ENCODE results near the gene SS18L1. TPM values are rescaled to one million over a fixed set of nuclear protein-coding genes. Genes with fewer than 3 reads are reported as not detected.
A peak's percentile ranks its signal among the peaks of the same experiment; 100 is the strongest.

Gene SS18L1
- total RNA-seq, 1 experiment from 2014 or later: 5.8 TPM

- no peak for DNase-seq
Observed at GRCh38 chr20:62132421-62132820, 11.1 kb upstream of the SS18L1 start.

GRCh38 chr20:62133051-62133845, 10.3 kb upstream of the SS18L1 start:
- Histone ChIP-seq H3K27me3 (no peaks in the 10 kb centered on the region), H3K4me3 (no peak overlapping the region), H3K9me3 (no peaks in the 10 kb centered on the region), H3K36me3 (peaks cover 91% of the 10 kb centered on the region)
- DNase-seq: no peak

More at GRCh38 chr20:62132421-62132820, 11.1 kb upstream of the SS18L1 start:
- Histone ChIP-seq H3K9me3 (no peaks in the 10 kb centered on the region), H3K4me3 (no peak overlapping the region), H3K36me3 (peaks cover 91% of the 10 kb centered on the region), H3K27me3 (no peaks in the 10 kb centered on the region)

GRCh38 chr20:62133864-62134263, 9.7 kb upstream of the SS18L1 start:
- no peaks in the 10 kb centered on the region for H3K27me3 ChIP-seq
- H3K36me3 ChIP-seq: peaks cover 91% of the 10 kb centered on the region
- H3K4me3 ChIP-seq: no peak overlapping the region
- DNase-seq: no peak
- H3K9me3 ChIP-seq: no peaks in the 10 kb centered on the region

GRCh38 chr20:62134735-62135231, 8.8 kb upstream of the SS18L1 start:
- no peak overlapping the region for H3K4me3 ChIP-seq
- peaks cover 91% of the 10 kb centered on the region for H3K36me3 ChIP-seq
- no peaks in the 10 kb centered on the region for H3K27me3 ChIP-seq
- no peaks in the 10 kb centered on the region for H3K9me3 ChIP-seq
- peak; percentile 54 for DNase-seq

- DNase-seq: no peak
- H3K9me3 ChIP-seq: no peaks in the 10 kb centered on the region
- H3K27me3 ChIP-seq: no peaks in the 10 kb centered on the region
- H3K4me3 ChIP-seq: no peak overlapping the region
- H3K36me3 ChIP-seq: peaks cover 91% of the 10 kb centered on the region
Observed at GRCh38 chr20:62135573-62136266, 7.8 kb upstream of the SS18L1 start.

- Histone ChIP-seq H3K27me3 (no peaks in the 10 kb centered on the region), H3K9me3 (no peaks in the 10 kb centered on the region), H3K4me3 (no peak overlapping the region), H3K36me3 (peaks cover 91% of the 10 kb centered on the region)
- DNase-seq: peak; percentile 61
Observed at GRCh38 chr20:62136283-62137091, 7.1 kb upstream of the SS18L1 start.

GRCh38 chr20:62137092-62137384, 6.5 kb upstream of the SS18L1 start:
- DNase-seq: no peak
- no peak overlapping the region for H3K4me3 ChIP-seq
- H3K36me3 ChIP-seq: peaks cover 91% of the 10 kb centered on the region
- H3K27me3 ChIP-seq: no peaks in the 10 kb centered on the region
- H3K9me3 ChIP-seq: no peaks in the 10 kb centered on the region

GRCh38 chr20:62137478-62138203, 5.9 kb upstream of the SS18L1 start:
- no peaks in the 10 kb centered on the region for H3K27me3 ChIP-seq
- no peak overlapping the region for H3K4me3 ChIP-seq
- no peak for DNase-seq
- H3K9me3 ChIP-seq: no peaks in the 10 kb centered on the region
- peaks cover 92% of the 10 kb centered on the region for H3K36me3 ChIP-seq

GRCh38 chr20:62138204-62138543, 5.4 kb upstream of the SS18L1 start:
- Histone ChIP-seq H3K4me3 (no peak overlapping the region), H3K27me3 (no peaks in the 10 kb centered on the region), H3K36me3 (peaks cover 87% of the 10 kb centered on the region), H3K9me3 (no peaks in the 10 kb centered on the region)
- DNase-seq: no peak

GRCh38 chr20:62138912-62139311, 4.7 kb upstream of the SS18L1 start:
- Histone ChIP-seq H3K9me3 (no peaks in the 10 kb centered on the region), H3K36me3 (peaks cover 83% of the 10 kb centered on the region), H3K4me3 (no peak overlapping the region; the same call in 1 of the 2 replicates), H3K27me3 (no peaks in the 10 kb centered on the region)
- DNase-seq: no peak

- peaks cover 79% of the 10 kb centered on the region for H3K36me3 ChIP-seq
- no peaks in the 10 kb centered on the region for H3K27me3 ChIP-seq
- no peak for DNase-seq
- no peak overlapping the region for H3K4me3 ChIP-seq
- no peaks in the 10 kb centered on the region for H3K9me3 ChIP-seq
Observed at GRCh38 chr20:62139636-62140035, 3.9 kb upstream of the SS18L1 start.

- H3K9me3 ChIP-seq: no peaks in the 10 kb centered on the region
- no peak for DNase-seq
- no peaks in the 10 kb centered on the region for H3K27me3 ChIP-seq
- H3K4me3 ChIP-seq: peak overlapping the region; percentile 89
- H3K36me3 ChIP-seq: peaks cover 76% of the 10 kb centered on the region
Observed at GRCh38 chr20:62141043-62141396, 2.5 kb upstream of the SS18L1 start.

- DNase-seq: peak; percentile 36
Observed at GRCh38 chr20:62141397-62142251, 1.9 kb upstream of the SS18L1 start.

GRCh38 chr20:62142252-62143080, 1.1 kb upstream of the SS18L1 start:
- Histone ChIP-seq H3K36me3 (peaks cover 64% of the 10 kb centered on the region), H3K4me3 (peak overlapping the region; percentile 89), H3K9me3 (no peaks in the 10 kb centered on the region), H3K27me3 (no peaks in the 10 kb centered on the region)
- no peak for DNase-seq

More at GRCh38 chr20:62141397-62142251, 1.9 kb upstream of the SS18L1 start:
- H3K36me3 ChIP-seq: peaks cover 73% of the 10 kb centered on the region
- no peaks in the 10 kb centered on the region for H3K27me3 ChIP-seq
- no peaks in the 10 kb centered on the region for H3K9me3 ChIP-seq
- H3K4me3 ChIP-seq: peak overlapping the region; percentile 89

All from MG63 (cell line).